Esophagus (tissue), 2 donors: ENCODE data around the gene CYB5R3. TPM values are rescaled to one million over a fixed set of nuclear protein-coding genes. Genes with fewer than 3 reads are reported as not detected.
"Not testable (repeated sequence)": the region's sequence is repeated elsewhere in the genome, so short reads cannot be mapped to it uniquely, and the experiment has no call there.

ENCODE experiments used
- H3K27ac ChIP-seq, 2 donors: one replicate each; pipeline ENCODE4 v1.5.1; 2013; ENCODE audit warnings: low read depth in 2 of 2, mild to moderate bottlenecking in 2 of 2, inconsistent platforms in 1 of 2, low read length in 1 of 2, moderate library complexity in 1 of 2
- H3K27me3 ChIP-seq, 2 donors: one replicate each; pipeline ENCODE4 v1.6.1; 2013; ENCODE audit warnings: low read length in 2 of 2, control low read depth in 1 of 2, mild to moderate bottlenecking in 1 of 2; ENCODE audit not compliant: insufficient read depth in 2 of 2, control insufficient read depth in 1 of 2
- H3K36me3 ChIP-seq, 2 donors: one replicate each; pipeline ENCODE4 v1.6.1; 2013; ENCODE audit warnings: low read length in 1 of 2; ENCODE audit not compliant: control insufficient read depth in 2 of 2, insufficient read depth in 2 of 2
- H3K4me1 ChIP-seq, 2 donors: one replicate each; pipeline ENCODE4 v1.6.1; 2013; ENCODE audit warnings: low read length in 1 of 2; ENCODE audit not compliant: control insufficient read depth in 2 of 2, insufficient read depth in 2 of 2
- H3K4me3 ChIP-seq, 2 donors: one replicate each; pipeline ENCODE4 v1.5.1; 2013; ENCODE audit warnings: low read length in 2 of 2, mild to moderate bottlenecking in 2 of 2, low read depth in 1 of 2, moderate library complexity in 1 of 2
- H3K9me3 ChIP-seq, 2 donors: one replicate each; pipeline ENCODE4 v1.6.1; 2013; ENCODE audit warnings: mild to moderate bottlenecking in 2 of 2, low read depth in 1 of 2, low read length in 1 of 2, moderate library complexity in 1 of 2; ENCODE audit not compliant: control insufficient read depth in 2 of 2, insufficient read depth in 1 of 2
- WGBS, 2 donors: extraction: QIAGEN DNeasy Blood & Tissue Kit; methylation state at CpG; one replicate each; pipeline ENCODE4 v1.1.7; 2013; 5-methylcytosine and 5-hydroxymethylcytosine counted together
- polyA plus RNA-seq, 2 donors: library from polyadenylated mRNA; stranded (reverse); fragments of 200-250 nt; gene quantifications; one replicate each; pipeline ENCODE4 v1.2.3, GENCODE V29; 2013
- donor health status: healthy with polysubstance abuse.
- donor health status: Bipolar disorder and iron deficiency.

CYB5R3 gene
- polyA plus RNA-seq, 2 donors: 52.7 to 112 TPM

DNA sequence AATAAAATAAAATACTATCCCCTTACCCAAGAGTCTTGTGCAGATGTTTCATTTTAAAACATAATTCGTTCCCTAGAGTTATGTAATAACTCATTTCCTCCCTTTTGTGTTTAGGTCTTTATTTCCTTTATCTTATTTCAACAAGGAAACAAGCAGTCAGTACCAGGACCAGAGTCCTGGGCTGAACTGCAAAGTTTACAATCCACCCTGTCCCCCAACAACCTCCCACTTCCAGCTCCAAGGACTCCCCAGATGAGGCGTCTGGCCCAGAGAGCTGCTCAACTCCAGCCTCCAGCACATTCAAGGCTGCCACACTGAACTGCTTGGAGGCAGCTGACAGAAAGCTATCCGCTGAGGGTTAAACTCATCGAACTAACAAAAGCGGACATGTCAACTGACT lies 39.0 kb downstream of the CYB5R3 start:
- H3K9me3 ChIP-seq: no peaks in the 10 kb centered on the region
- H3K4me1 ChIP-seq: peaks cover 4 to 24% of the 10 kb centered on the region in 2 donors
- H3K27ac ChIP-seq: peak overlapping the region; percentile 39 to 92
- H3K27me3 ChIP-seq: no peaks in the 10 kb centered on the region
- H3K36me3 ChIP-seq: peaks cover 0 to 6% of the 10 kb centered on the region in 2 donors
- no peak overlapping the region for H3K4me3 ChIP-seq
- WGBS, 2 donors: 45 to 59% methylated on average over 5 of the region's 5 CpGs

- Histone ChIP-seq H3K36me3 (peaks cover 3 to 7% of the 10 kb centered on the region in 2 donors), H3K4me1 (peaks cover 6 to 24% of the 10 kb centered on the region in 2 donors), H3K27me3 (no peaks in the 10 kb centered on the region), H3K9me3 (no peaks in the 10 kb centered on the region), H3K27ac (peak overlapping the region; percentile 89 to 92), H3K4me3 (peak overlapping the region; percentile 12 to 24)
- 36 to 48% methylated on average over 11 of the region's 11 CpGs for WGBS, 2 donors
Measured at GRCh38 chr22:42608823-42609361, 40.3 kb downstream of the CYB5R3 start.

DNA sequence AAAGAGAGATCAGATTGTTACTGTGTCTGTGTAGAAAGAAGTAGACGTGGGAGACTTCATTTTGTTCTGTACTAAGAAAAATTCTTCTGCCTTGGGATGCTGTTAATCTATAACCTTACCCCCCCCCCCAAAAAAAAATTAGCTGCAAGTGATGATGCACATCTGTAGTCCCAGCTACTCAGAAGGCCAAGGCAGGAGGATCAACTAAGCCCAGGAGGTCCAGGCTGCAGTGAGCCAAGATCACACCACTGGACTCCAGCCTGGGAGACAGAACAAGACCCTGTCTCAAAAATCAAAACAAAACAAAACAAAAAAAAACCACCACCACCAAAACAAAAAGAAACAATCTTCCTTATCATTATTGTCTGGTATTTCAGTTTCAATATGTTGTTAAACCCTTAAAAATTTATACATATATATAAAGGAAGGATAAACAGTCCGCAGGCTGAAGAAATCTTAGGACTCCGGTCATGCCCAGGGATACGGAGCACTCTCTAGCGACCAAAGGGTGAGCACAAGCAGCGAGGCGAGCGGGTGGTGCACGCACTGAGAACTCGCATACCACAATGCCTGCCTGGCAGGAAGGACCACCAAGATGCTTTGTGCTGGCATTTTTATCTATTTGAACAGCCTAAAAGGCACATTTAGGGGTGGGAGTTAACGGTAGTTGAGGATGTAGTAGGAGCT lies 40.9 kb downstream of the CYB5R3 start:
- peak overlapping the region; percentile 89 to 92 for H3K27ac ChIP-seq
- whole genome bisulfite sequencing, 2 donors: 69 to 74% methylated on average over 11 of the region's 11 CpGs
- peaks cover 6 to 24% of the 10 kb centered on the region in 2 donors for H3K4me1 ChIP-seq
- H3K36me3 ChIP-seq: peaks cover 3 to 7% of the 10 kb centered on the region in 2 donors
- no peaks in the 10 kb centered on the region for H3K9me3 ChIP-seq
- no peak overlapping the region for H3K4me3 ChIP-seq
- H3K27me3 ChIP-seq: no peaks in the 10 kb centered on the region

GRCh38 chr22:42607641-42608040 lies 41.6 kb downstream of the CYB5R3 start:
- not testable (repeated sequence) for H3K36me3 ChIP-seq, H3K9me3 ChIP-seq, H3K27ac ChIP-seq, H3K4me3 ChIP-seq, H3K27me3 ChIP-seq
- peaks cover 2 to 19% of the 10 kb centered on the region in 2 donors for H3K4me1 ChIP-seq
- WGBS, 2 donors: 92 to 93% methylated on average over 31 of the region's 31 CpGs

- H3K4me1 ChIP-seq: peaks cover 2 to 9% of the 10 kb centered on the region in 2 donors
- no peaks in the 10 kb centered on the region for H3K27me3 ChIP-seq
- H3K36me3 ChIP-seq: peaks cover 14 to 18% of the 10 kb centered on the region in 2 donors
- H3K27ac ChIP-seq: no peak overlapping the region
- H3K9me3 ChIP-seq: no peaks in the 10 kb centered on the region
- no peak overlapping the region for H3K4me3 ChIP-seq
- WGBS, 2 donors: 61 to 63% methylated on average over 3 of the region's 3 CpGs
Measured at GRCh38 chr22:42604403-42604802, 44.8 kb downstream of the CYB5R3 start.

DNA sequence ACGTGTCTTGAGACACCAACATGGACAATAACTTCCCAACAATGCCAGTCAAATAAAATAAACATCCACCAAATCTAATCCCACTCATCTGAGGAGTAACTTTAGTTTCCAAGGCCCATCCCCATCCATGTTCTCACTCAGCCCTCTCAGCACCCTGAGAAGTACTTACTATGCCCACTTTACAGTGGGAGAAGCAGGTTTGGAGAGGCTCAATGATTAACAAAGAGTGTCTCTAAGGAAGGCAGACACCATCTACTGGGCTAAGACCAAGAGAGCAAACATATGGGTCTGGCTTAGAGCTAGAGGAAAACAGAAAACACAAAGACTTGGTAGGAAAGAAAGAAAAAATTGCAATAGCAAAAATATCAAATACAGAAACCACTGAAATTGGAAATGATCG lies 45.8 kb downstream of the CYB5R3 start:
- peaks cover under 1 to 2% of the 10 kb centered on the region in 2 donors for H3K4me1 ChIP-seq
- H3K4me3 ChIP-seq: no peak overlapping the region
- H3K27me3 ChIP-seq: no peaks in the 10 kb centered on the region
- H3K9me3 ChIP-seq: no peaks in the 10 kb centered on the region
- 83 to 90% methylated on average over 2 of the region's 2 CpGs for WGBS, 2 donors
- no peak overlapping the region for H3K27ac ChIP-seq
- peaks cover 23 to 27% of the 10 kb centered on the region in 2 donors for H3K36me3 ChIP-seq

- no peak overlapping the region for H3K27ac ChIP-seq
- 74 to 76% methylated on average over 2 of the region's 2 CpGs for WGBS, 2 donors
Measured at GRCh38 chr22:42602470-42602869, 46.7 kb downstream of the CYB5R3 start.

GRCh38 chr22:42601879-42602465 lies 47.2 kb downstream of the CYB5R3 start:
- H3K36me3 ChIP-seq: peaks cover 28 to 29% of the 10 kb centered on the region in 2 donors
- H3K4me3 ChIP-seq: no peak overlapping the region
- no peaks in the 10 kb centered on the region for H3K27me3 ChIP-seq
- WGBS, 2 donors: 80 to 90% methylated on average over 6 of the region's 6 CpGs
- H3K9me3 ChIP-seq: no peaks in the 10 kb centered on the region
- peaks cover 0 to 2% of the 10 kb centered on the region in 2 donors for H3K4me1 ChIP-seq
- no peak overlapping the region for H3K27ac ChIP-seq

More at GRCh38 chr22:42602470-42602869, 46.7 kb downstream of the CYB5R3 start:
- Histone ChIP-seq H3K36me3 (peaks cover 25 to 29% of the 10 kb centered on the region in 2 donors), H3K9me3 (no peaks in the 10 kb centered on the region), H3K4me3 (no peak overlapping the region), H3K4me1 (peaks cover 0 to 2% of the 10 kb centered on the region in 2 donors), H3K27me3 (no peaks in the 10 kb centered on the region)

- 90 to 91% methylated on average over 11 of the region's 11 CpGs for WGBS, 2 donors
- Histone ChIP-seq H3K4me1 (no peaks in the 10 kb centered on the region), H3K27me3 (no peaks in the 10 kb centered on the region), H3K4me3 (no peak overlapping the region), H3K36me3 (peaks cover 40 to 52% of the 10 kb centered on the region in 2 donors), H3K9me3 (no peaks in the 10 kb centered on the region), H3K27ac (no peak overlapping the region)
Measured at GRCh38 chr22:42596863-42597530, 52.2 kb downstream of the CYB5R3 start.
